Activated CD8-positive, alpha-beta memory T cell treated with anti-CD3 and anti-CD28 coated beads, Interleukin-2, amount 50 U/mL, for 4 hours (primary cell): ENCODE data around the gene OR52E6.

Source experiments
- DNase-seq: peaks from one replicate; pipeline ENCODE4 v3.0.0-alpha.2; 2020

Gene OR52E6

DNA sequence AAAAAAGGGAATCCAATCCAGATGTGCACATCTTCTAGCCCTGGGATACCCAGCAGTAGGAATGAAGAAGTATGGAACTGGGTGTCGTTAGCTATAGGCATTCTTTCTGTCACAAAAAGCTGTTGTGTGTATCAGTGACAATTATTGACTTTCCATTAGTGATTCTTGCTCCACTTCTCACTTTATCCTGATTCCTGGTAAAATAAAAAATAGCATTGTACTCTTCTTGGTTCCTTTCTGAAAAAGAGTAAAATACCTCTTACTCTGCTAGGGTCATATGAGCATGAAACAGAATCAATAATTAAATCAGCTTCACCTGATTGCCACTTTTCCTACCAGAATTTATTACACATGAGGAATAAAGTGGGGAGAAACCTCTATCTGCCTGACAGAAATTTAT is at the start of gene OR52E6:
OR52E6 (minus strand) TSS at position 101 of the 400 bp plus-strand sequence; CDS start at position 101, 0 bp downstream.
- no peak for DNase-seq

DNA sequence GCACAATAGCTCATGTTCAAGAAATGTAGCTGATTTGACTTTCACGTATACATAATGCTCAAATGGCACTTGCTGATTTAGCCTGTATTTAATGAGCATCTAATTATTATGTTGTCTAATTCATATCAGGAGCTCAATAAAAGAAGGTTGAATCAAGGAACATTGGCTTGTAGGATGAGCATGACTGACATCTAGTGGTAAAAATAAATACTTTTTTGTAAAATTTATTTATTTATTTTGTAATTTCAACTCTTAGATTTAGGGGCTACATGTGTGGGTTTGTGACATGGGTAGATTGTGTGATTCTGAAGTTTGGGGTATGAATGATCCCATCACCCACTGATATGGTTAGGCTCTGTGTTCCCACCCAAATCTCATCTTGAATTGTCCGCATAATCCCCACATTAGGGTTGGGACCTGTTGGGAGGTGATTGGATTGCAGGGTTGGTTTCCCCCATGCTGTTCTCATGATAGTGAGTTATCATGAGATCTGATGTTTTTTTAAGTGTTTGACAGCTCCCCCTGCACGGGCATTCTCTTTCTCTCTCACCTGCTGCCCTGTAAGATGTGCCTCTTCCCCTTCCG is 49.6 kb upstream of the OR52E6 start:
- DNase-seq = no peak

DNA sequence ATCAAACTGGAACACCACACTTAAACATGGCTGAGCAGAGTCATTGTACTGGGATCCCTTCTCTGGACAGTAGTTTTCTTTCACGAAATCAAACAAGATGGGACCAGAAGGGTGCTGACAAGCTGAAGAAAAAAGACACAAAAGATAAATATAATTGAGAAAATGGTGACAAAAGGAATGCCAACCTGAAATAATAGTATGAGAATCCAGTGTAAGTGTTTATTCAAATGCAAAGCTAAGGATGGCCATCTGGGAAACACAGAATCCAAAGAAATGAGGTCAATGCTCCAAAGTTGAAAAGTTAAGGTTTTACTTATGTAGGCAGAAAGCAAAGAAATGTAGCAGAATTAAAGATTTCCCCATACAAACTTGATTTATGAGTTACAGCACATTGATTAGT is 46.0 kb upstream of the OR52E6 start:
- no peak for DNase-seq

DNA sequence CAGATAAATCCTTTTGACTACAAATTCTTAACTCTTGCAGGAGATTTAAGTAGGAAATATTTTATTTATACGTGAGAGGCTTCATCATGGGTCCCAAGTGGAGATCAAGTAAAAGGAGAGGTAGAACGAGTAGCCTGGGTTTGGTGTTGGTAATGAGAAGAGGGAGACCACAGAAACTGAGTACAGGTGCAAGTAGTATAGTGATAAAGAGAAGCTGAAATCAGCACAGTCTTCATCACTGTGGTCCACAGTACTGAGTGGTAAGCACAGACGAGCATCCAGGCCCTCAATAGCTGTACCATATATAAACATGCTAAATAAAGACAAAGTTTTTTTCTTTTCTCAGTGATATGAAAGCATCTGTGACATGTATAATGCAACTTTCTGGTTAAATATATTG is 45.5 kb upstream of the OR52E6 start:
- no peak for DNase-seq

DNA sequence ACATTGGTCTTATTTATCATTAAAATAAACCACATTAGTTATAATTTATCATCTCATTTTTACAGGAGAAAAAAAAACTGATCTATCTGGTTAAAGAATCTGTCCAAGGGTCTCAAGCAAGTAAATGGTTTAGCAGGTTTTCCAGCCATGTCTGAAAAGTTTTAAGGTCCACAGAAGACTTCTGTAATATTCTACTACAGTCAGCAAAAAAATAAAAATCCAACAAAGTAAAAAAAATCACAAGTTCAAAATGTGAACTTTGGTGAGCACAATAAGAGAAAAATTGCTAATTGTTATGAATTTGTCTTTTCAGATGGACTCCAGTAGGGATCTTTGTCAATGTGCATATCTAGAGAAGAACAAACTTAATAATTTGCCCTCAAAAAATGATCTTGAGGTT is 40.1 kb upstream of the OR52E6 start:
- no peak for DNase-seq

DNA sequence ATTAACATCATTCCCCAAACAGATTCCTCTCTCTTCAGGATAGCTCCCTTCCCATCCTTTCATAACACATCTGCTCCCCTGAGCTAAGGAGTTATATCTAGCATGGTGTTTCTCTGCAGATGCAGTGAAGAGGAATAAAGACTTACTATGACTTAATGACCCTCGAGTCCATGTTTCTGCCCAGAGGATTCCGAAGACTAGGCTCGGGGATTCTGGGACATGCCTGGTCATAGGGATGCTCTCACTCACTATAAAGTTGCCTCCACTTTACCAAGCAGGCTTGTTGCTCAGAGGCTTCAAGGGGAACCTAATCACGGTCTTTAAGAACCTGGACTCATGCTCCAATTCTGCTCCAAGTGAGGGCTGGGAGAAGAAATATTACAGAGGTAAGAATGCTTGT is 38.6 kb upstream of the OR52E6 start, which contains the start of gene OR52E4:
OR52E4 (plus strand) TSS at position 301 of the 400 bp plus-strand sequence. CDS start 3,664 bp downstream, outside the sequence.
- no peak for DNase-seq

DNA sequence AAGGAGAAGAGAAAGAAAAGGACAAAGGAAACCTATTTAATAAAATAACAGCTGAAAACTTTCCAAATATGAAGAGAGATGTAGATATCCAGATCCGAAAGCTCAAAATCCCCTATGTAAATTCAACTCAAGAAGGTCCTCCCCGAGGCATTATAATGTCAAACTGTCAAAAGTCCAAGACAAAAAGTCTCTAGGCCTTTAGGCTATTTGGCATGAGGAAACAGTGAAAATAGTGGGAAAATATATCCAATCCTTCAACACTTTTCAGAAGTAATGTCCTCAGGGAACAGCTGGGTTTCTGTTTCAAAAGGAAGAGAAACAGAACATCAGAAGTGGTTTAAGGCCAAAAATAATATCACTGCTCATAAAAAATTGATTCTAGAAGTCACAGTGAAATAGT is 36.9 kb upstream of the OR52E6 start:
- DNase-seq = no peak

DNA sequence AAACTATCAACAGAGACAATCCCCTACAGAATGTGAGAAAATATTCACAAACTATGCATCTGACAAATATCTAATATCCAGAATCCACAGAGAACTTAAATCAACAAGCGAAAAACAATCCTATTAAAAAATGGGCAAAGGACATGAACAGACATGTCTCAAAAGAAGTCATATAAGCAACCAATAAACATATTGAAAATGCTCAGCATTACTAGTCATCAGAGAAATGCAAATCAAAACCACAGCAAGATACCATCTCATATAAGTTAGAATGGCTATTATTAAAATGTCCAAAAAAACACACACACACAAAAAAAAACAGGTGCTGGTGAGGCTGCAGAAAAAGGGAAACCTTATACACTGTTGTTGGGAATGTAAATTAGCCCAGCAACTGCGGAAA is 24.1 kb upstream of the OR52E6 start:
- no peak for DNase-seq

DNA sequence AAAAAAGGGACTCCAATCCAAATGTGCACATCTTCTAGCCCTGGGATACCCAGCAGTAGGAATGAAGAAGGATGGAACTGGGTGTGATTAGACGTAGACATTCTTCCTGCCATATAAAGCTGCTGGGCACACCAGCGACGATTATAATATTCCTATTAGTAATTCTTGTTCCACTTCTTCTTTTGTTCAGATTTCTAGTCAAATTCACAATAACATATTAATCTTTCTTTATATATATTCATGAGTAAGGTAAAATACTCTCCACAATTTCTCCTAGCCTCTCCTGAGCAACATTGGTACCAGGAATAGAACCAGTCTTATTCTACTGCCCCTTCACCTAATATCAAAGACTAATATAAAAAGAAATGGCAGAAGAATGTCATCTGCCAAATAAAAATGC is 15.9 kb upstream of the OR52E6 start, which contains the start of gene OR52E8:
OR52E8 (minus strand) TSS at position 101 of the 400 bp plus-strand sequence; CDS start at position 101, 0 bp downstream.
- no peak for DNase-seq

DNA sequence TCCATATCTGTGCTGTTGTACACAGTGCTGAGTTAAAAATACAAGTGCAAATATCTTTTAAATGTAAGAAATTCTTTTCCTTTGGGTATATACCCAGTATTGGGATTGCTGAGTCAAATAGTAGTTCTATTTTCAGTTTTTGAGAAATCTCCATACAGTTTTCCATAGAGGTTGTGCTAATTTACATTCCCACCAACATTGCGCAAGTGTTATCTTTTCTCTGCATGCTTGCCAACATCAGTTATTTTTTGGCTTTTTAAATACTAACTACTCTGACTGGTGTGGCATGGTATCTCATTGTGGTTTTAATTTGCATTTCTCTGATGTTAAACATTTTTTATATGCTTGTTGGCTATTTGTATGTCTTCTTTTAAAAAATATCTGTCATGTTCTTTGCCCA is 9.3 kb upstream of the OR52E6 start:
- DNase-seq = no peak

DNA sequence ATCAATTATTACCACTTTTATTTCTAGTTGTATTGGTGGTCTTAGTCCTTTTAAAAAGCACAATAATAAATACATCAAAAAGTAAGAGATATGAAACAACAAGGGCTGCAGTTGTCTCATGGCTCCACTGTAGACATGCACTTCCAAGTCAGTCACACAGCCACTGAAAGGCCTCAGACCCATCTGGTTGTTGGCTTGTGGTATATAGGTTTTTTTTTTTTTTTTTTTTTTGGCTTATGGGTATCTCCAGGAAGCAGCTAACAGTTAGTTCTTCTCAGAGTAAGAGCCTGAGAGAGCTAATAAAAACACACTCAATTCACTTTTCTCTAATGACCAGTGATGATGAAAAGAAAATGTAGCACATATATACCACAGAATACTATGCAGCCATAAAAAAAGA is 6.0 kb upstream of the OR52E6 start:
- no peak for DNase-seq

DNA sequence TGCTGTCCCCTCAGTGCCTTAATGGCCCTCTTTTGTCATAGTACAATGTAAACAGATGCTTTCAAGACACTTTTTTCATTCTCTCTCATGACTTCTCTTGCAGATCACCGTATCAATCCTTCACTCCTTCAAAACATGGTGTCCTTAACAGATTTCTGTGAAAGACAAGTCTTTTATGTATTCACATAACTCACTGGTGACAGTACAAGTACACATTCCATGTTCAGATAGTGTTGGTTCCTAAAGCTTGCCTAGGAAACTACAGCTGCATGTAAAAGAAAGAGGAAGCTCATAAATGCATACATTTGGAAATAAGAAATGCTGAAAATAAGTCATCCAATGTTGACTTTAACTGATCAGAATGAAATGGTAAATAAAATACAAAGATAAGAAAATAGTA is 5.0 kb upstream of the OR52E6 start:
- DNase-seq = no peak

DNA sequence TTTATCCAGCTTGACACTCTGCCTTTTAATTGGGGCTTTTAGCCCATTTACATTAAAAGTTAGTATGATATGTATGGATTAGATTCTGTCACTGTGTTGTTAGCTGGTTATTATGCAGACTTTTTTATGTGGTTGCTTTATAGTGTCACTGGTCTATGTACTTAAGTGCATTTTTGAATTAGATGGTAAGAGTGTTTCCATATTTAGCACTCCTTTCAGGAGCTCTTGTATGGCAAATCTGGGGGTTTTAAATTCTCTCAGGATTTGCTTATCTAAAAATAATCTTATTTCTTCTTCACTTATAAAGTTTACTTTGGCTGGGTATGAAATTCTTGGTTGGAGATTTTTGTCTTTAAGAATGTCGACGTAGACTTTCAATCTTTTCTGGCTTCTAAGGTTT is 4.0 kb downstream of the OR52E6 start:
- no peak for DNase-seq

DNA sequence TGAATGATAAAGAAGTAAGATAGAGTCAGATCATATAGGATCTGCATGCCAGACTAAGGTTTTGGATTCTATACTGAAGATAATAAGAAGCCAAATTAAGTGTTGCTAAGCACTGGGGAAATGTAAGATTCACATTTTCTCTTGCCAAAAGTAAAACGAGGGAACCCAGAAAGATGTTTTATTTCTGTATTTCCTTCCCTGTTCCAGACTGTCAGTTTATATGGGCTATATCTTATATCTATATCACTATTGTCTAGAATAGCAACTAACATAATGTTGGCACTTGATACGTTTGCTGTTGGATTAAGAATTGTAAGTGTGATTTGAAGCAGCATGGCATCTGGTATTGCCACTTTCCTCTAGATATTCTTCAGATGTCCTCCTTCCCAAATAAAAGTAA is 8.3 kb downstream of the OR52E6 start:
- DNase-seq = no peak

DNA sequence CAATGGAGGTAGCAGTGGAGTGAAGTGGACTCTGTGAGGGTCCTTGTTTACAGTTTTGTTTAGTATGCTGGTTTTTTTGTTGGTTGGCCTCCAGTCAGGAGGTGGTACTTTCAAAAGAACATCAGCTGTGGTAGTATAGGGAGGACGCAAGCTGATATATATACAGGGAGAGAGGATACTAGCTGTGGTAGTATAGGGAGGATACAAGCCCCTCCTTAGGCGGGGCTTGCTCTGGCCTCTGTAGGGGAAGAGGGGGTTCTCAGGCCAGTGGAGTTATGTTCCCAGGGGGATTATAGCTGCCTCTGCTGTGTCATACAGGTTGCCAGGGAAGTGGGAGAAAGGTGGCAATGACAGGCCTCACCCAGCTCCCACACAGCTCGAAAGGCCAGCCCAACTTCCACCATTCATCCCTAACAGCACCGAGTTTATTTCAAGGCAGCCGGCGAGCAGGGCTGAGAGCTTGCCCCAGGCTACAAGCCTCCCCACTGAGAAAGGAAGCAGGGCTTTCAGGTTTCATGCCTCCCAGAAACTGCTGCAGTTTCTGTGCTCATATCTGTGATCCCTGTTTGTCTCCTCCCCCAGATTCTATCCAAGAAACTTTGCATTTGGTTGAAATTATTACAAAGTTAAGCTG is 10.4 kb downstream of the OR52E6 start:
- no peak for DNase-seq

DNA sequence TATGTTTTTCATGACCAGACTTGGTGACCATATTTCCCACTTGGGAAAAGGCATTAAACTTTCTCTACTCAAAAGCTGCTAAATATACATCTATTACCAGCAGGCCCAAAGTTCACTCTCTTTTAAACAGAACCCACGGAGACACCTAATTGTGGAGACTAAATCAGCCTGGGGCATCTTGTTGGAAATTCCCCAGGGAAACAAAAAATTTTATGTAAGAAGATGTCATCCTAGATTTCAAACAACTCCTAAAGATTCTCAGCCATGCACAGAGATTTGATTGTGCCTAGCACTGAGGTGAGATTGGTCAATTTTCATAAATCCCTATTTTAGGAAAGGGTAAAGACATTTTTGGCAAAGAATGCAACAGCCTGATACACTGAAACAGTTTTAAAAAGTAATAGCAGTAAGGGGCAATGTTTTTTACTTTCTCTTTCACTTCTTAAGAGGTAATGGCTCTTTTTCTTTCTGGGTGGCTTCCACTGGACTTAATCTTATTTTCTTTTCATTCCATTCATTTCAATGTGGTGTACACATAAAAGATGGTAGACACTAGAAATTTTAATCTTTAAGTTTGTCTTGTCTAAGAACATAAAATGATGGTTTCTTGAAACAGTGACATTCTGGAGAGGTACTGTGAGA is 23.3 kb downstream of the OR52E6 start:
- no peak for DNase-seq

DNA sequence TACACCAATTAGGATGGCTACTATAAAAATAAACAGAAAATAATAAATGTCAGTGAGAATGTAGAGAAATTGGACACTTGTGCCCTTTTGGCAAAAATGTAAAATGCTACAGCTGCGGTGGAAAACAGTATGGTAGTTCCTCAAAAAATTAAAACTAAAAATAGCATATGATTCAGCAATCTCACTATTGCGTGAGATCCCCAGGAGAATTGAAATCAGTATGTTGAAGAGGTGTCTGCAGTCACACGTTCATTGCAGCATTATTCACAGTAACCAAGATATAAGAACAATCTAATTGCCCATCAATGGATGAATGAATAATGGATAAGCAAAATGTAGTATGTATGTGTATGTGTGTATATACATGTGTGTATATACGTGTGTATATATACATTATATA is 26.2 kb downstream of the OR52E6 start:
- DNase-seq = no peak

DNA sequence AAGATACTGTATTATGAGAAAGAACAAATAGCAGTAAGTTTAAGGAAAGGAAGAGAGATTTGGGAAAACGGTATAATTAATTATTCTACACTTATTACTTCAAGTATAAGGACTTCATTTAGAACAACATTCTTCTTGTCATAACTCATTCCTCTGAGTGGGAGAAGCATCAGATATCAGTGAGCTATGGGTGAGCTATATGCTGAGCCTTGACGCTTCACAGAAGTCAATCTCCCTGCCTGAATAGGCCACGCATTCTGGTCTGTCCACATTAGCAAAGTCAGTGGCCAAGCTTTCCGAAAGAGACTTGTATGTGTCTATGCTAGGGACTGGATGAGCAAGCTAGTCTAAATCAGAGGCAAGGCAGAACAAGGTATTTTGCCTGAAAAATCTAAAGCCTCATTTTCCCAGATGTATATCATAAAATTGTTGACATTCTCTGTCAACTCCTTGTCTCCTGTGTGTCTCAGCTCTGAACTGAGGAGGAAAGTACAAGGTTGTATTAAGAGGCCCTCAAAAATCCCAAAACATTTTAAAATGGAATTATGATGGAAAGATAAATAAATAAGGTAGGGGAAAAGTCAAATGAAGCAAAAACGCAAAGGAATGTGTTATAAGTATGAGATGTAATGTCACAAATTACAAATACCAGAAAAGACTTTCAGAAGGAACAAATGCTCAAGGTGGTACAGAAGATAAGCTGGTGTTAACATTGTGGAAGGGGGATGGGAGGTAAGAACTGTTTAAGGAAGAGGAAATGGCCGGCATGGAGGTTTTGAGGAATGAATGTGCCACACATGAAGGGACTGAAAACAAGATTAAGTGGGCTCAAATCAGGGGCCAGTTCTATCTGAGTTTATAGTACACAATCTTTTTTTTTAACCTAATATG is 31.5 kb downstream of the OR52E6 start:
- DNase-seq = no peak

DNA sequence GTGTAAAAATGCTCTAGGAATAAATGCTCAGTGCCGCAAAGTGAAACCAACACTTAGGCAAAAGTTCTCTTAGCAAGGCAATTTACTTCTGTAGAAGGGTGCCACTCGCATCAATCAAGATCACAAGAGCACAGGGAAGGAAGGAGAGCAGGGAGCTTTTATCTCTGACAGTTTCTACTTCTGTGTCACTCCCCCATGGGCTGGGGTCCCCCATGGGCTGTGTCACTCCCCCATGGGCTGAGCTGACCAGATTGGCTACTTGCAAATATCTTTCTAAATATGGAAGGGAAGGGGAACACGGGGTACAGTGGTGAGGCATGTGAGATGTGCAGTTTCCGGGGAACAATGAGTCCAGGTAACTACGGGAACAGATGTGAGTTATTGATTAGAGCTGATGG is 32.6 kb downstream of the OR52E6 start:
- no peak for DNase-seq

DNA sequence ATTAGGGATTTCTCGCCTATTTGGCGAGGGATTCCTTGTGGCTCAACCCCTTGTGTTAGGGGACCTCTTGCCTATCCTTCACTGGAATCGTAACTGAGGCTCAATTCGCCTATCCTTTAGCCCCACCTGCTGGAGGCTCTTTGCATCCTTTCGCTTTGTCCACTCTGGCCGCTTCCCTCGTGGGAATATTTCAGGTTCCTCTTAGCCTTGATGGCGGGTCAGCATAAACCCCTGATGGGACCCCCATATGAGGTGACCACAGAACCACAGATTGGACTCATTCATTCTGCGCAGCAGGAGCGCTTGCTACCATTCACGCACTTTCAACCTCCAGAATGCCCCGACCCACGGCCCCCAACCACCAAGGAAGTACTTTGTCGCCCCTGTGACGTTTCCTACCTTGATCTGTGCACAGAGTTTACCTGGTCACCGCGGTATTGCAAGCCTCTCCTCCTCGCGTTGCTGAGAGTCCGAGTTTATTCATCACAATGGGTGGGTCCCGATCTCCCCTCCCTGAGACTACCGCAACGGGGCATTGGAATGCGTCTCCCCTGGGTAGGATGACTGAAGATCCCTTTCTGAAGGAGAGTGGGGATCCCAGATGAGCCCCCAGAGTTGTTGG is 33.1 kb downstream of the OR52E6 start, which contains the start of gene OR52N2:
OR52N2 (plus strand) TSS at position 425 of the 622 bp plus-strand sequence. CDS start 11,412 bp downstream, outside the sequence.
- peak; percentile 66 for DNase-seq

DNA sequence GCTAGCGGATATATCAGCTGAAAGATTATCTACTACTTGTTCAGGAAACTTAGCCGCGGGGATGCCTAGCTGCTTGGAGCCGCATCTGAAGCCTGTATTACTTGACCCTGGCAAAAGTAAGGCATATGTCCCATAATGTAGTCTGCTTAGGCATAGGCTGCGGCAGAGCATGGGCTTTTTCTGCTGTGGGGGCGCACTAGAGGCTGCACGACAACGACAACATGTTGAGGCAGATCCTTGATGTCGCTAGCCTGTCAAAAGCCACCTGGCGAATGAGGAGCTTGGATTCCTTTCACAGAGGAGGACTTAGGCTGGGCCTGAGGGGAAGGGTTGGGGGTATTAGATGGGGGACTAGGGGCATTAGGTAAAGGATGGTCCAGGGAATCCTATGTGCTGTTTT is 34.1 kb downstream of the OR52E6 start:
- DNase-seq = no peak

DNA sequence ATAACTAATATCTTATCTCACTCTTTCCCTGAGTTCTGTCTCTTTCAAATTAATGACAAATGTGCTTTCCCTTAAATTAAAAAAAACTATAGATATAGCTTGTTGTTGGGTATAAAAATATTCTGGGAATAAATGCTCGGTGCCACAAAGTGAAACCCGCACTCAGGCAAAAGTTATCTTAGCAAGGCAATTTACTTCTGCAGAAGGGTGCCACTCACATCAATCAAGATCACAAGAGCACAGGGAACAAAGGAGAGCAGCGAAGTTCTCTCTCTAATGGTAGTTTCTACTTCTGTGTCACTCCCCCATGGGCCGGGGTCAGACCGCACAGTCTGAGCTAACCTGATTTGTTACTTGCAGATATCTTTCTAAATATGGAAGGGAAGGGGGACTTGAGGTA is 37.7 kb downstream of the OR52E6 start:
- DNase-seq = no peak

DNA sequence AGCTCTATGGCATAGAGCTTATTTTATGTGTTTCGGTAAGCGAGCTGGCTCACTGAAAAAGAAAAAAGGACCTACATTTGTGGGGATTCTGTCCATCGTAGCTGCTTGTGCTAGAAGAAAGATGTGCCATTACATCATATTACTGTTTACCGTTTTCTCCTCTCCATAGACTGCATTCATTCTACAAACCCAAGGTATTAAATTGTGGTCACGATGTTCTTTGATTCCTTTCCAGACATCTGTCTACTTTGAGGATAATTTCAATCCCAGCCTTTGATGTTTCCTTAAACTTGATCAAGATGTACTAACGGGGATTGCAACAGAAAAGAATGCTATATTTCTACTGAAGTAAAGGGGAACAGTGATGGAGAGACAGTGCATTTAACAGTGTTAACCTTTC is 45.2 kb downstream of the OR52E6 start:
- DNase-seq = no peak
